Endothelial cell (in vitro differentiated cells): ENCODE results near the gene FBN2. TPM values are rescaled to one million over a fixed set of nuclear protein-coding genes. Genes with fewer than 3 reads are reported as not detected.

Source experiments
- DNase-seq: peaks from one replicate; pipeline ENCODE4 v3.0.0; 2021; ENCODE audit warnings: low spot score
- H3K27ac Mint-ChIP-seq: one replicate; pipeline ENCODE4 v1.8.0; 2021; ENCODE audit warnings: mixed read lengths, inconsistent platforms; ENCODE audit not compliant: unreplicated experiment
- H3K27me3 Mint-ChIP-seq: one replicate; pipeline ENCODE4 v1.8.0; 2021; ENCODE audit warnings: mild to moderate bottlenecking, moderate library complexity, mixed read lengths, inconsistent platforms; ENCODE audit not compliant: unreplicated experiment
- H3K36me3 Mint-ChIP-seq: one replicate; pipeline ENCODE4 v1.8.0; 2021; ENCODE audit warnings: mild to moderate bottlenecking, low read depth, mixed read lengths, inconsistent platforms; ENCODE audit not compliant: unreplicated experiment
- H3K4me1 Mint-ChIP-seq: one replicate; pipeline ENCODE4 v1.8.0; 2021; ENCODE audit warnings: mild to moderate bottlenecking, mixed read lengths, inconsistent platforms; ENCODE audit not compliant: unreplicated experiment
- H3K4me3 Mint-ChIP-seq: one replicate; pipeline ENCODE4 v1.8.0; 2021; ENCODE audit warnings: mild to moderate bottlenecking, mixed read lengths, inconsistent platforms; ENCODE audit not compliant: unreplicated experiment
- H3K9me3 Mint-ChIP-seq: one replicate; pipeline ENCODE4 v1.8.0; 2021; ENCODE audit warnings: mixed read lengths, inconsistent platforms; ENCODE audit not compliant: unreplicated experiment
- CTCF ChIP-seq: fragments of 200-600 bp; sonication (generic); IDR thresholded peaks from one replicate; pipeline ENCODE4 v1.5.0; 2021; ENCODE audit warnings: antibody characterized with exemption; ENCODE audit not compliant: unreplicated experiment
- total RNA-seq: library from RNA; stranded (reverse); fragmentation: NEBNext Ultra II Directional; extraction: Animal tissue kit (Norgen Biotek cat#: 25700); gene quantifications from one replicate; pipeline ENCODE4 v1.2.1, GENCODE V29; 2021; ENCODE audit not compliant: unreplicated experiment

Gene FBN2
- total RNA-seq, 1 donor from 2014 or later: 106 TPM

GRCh38 chr5:128234928-128235641, 303.0 kb downstream of the FBN2 start:
- no peaks in the 10 kb centered on the region for H3K27me3 Mint-ChIP-seq
- DNase-seq: no peak
- no peak overlapping the region for H3K4me3 Mint-ChIP-seq
- H3K4me1 Mint-ChIP-seq: no peaks in the 10 kb centered on the region
- H3K36me3 Mint-ChIP-seq: no peaks in the 10 kb centered on the region
- no peak overlapping the region for H3K27ac Mint-ChIP-seq
- no peaks in the 10 kb centered on the region for H3K9me3 Mint-ChIP-seq
- no peak for TF ChIP-seq CTCF

DNA sequence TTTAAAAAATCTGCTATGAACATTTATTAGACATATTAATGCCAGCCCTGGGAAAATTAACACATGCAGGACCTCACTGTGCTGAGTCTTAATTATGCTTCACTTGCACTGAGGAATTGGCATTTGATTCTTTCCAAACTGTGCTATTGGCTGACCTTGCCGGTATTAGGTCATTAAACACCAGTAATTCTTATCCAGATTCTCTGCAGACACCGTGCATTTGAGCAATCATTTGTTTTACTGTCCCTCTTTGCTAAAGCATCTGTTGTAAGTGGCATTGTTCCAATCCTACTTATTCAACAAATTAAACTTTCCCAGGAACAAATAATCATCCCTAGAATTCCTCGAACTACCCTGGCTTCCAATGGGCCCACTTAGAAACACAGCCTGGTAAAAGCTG, 309.5 kb downstream of the FBN2 start:
- H3K27ac Mint-ChIP-seq: no peak overlapping the region
- no peaks in the 10 kb centered on the region for H3K4me1 Mint-ChIP-seq
- H3K9me3 Mint-ChIP-seq: no peaks in the 10 kb centered on the region
- H3K36me3 Mint-ChIP-seq: no peaks in the 10 kb centered on the region
- DNase-seq: no peak
- peaks cover 2% of the 10 kb centered on the region for H3K27me3 Mint-ChIP-seq
- H3K4me3 Mint-ChIP-seq: no peak overlapping the region
- no peak for TF ChIP-seq CTCF

DNA sequence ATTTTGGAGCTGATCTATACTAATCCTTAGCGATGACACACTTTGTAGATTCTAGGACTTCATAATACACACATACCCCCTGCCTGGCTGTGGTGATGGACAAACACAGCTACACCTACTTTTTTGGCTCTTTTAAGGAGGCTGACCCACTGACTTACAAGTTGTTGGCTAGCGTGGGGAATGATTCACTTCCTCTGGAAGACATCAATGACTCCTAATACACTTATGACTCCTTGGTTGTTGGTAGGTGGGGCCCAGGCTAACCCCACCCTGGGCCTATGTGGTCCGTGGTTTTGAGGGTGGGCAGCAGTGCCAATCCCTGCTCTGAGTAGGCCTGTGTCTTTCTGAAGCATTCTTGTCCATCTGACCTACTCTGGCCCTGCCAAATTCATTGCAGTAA, 310.0 kb downstream of the FBN2 start:
- H3K4me3 Mint-ChIP-seq: no peak overlapping the region
- no peak for TF ChIP-seq CTCF
- no peaks in the 10 kb centered on the region for H3K4me1 Mint-ChIP-seq
- no peaks in the 10 kb centered on the region for H3K9me3 Mint-ChIP-seq
- H3K27ac Mint-ChIP-seq: no peak overlapping the region
- H3K36me3 Mint-ChIP-seq: no peaks in the 10 kb centered on the region
- DNase-seq: no peak
- H3K27me3 Mint-ChIP-seq: peaks cover 2% of the 10 kb centered on the region

GRCh38 chr5:128225245-128226030, 312.6 kb downstream of the FBN2 start:
- TF ChIP-seq CTCF: no peak
- Mint-ChIP-seq H3K36me3 (no peaks in the 10 kb centered on the region), H3K4me3 (no peak overlapping the region), H3K9me3 (no peaks in the 10 kb centered on the region), H3K27me3 (peaks cover 2% of the 10 kb centered on the region), H3K4me1 (no peaks in the 10 kb centered on the region), H3K27ac (no peak overlapping the region)
- DNase-seq: no peak

- no peak for TF ChIP-seq CTCF
- Mint-ChIP-seq H3K4me3 (no peak overlapping the region), H3K27me3 (peaks cover 2% of the 10 kb centered on the region), H3K27ac (no peak overlapping the region), H3K4me1 (no peaks in the 10 kb centered on the region), H3K9me3 (no peaks in the 10 kb centered on the region), H3K36me3 (no peaks in the 10 kb centered on the region)
- no peak for DNase-seq
Observed at GRCh38 chr5:128224336-128224735, 313.7 kb downstream of the FBN2 start.
